CD8-positive, alpha-beta memory T cell (primary cell): ENCODE measurements around the gene COMMD10. TPM values are rescaled to one million over a fixed set of nuclear protein-coding genes. Genes with fewer than 3 reads are reported as not detected.
"Not testable (repeated sequence)": the region's sequence is repeated elsewhere in the genome, so short reads cannot be mapped to it uniquely, and the experiment has no call there.

Experiments
- CTCF ChIA-PET: fragments of 350-600 bp; sonication (Branson Sonifier 250); formaldehyde crosslinking; loops from one replicate; lab custom pipeline; 2021; ENCODE audit warnings: antibody characterized with exemption; lab: Charles Lee
- POLR2A ChIA-PET: fragments of 350-600 bp; sonication (Branson Sonifier 250); formaldehyde crosslinking; loops from one replicate; lab custom pipeline; 2021; ENCODE audit warnings: antibody characterized with exemption; lab: Charles Lee
- DNase-seq, 5 donors: peaks; one replicate each; pipeline versions ENCODE4 v3.0.0 to v3.0.0-alpha.2; 2020 to 2022; ENCODE audit warnings: mixed read lengths in 1 of 5
- H3K27ac ChIP-seq: one replicate; pipeline ENCODE4 v1.7.0; 2013; ENCODE audit warnings: low read depth, mild to moderate bottlenecking, low read length, moderate library complexity
- H3K27me3 ChIP-seq: 2 replicates; pipeline ENCODE4 v1.7.0; 2013; ENCODE audit warnings: low read length, mild to moderate bottlenecking; ENCODE audit not compliant: insufficient read depth, poor library complexity, severe bottlenecking
- H3K36me3 ChIP-seq: 2 replicates; pipeline ENCODE4 v1.7.0; 2013; ENCODE audit warnings: mild to moderate bottlenecking, low read length, moderate library complexity; ENCODE audit not compliant: insufficient read depth
- H3K4me1 ChIP-seq: 2 replicates; pipeline ENCODE4 v1.7.0; 2013; ENCODE audit warnings: mild to moderate bottlenecking, low read length, moderate library complexity; ENCODE audit not compliant: insufficient read depth
- H3K4me3 ChIP-seq: 2 replicates; pipeline ENCODE4 v1.7.0; 2013; ENCODE audit warnings: mild to moderate bottlenecking, low read length
- H3K9me3 ChIP-seq: 2 replicates; pipeline ENCODE4 v1.7.0; 2013; ENCODE audit warnings: mild to moderate bottlenecking, low read length
- H3K27ac Mint-ChIP-seq, 8 donors: one replicate each; pipeline ENCODE4 v1.8.0; 2020 to 2021; ENCODE audit warnings: mixed read lengths in 8 of 8, mild to moderate bottlenecking in 6 of 8, inconsistent platforms in 3 of 8, moderate library complexity in 3 of 8
- H3K27me3 Mint-ChIP-seq, 2 donors: one replicate each; pipeline ENCODE4 v1.8.0; 2020 to 2021; ENCODE audit warnings: mixed read lengths in 2 of 2, mild to moderate bottlenecking in 1 of 2, moderate library complexity in 1 of 2
- H3K36me3 Mint-ChIP-seq, 3 donors: one replicate each; pipeline ENCODE4 v1.8.0; 2020 to 2021; ENCODE audit warnings: mixed read lengths in 3 of 3, inconsistent platforms in 1 of 3, mild to moderate bottlenecking in 1 of 3
- H3K4me1 Mint-ChIP-seq, 3 donors: one replicate each; pipeline ENCODE4 v1.8.0; 2020 to 2021; ENCODE audit warnings: mixed read lengths in 3 of 3, inconsistent platforms in 1 of 3, mild to moderate bottlenecking in 1 of 3
- H3K4me3 Mint-ChIP-seq, 7 donors: one replicate each; pipeline ENCODE4 v1.8.0; 2020 to 2021; ENCODE audit warnings: mixed read lengths in 7 of 7, mild to moderate bottlenecking in 6 of 7, moderate library complexity in 4 of 7, inconsistent platforms in 2 of 7
- H3K9me3 Mint-ChIP-seq, 5 donors: one replicate each; pipeline ENCODE4 v1.8.0; 2020 to 2022; ENCODE audit warnings: mixed read lengths in 5 of 5, mild to moderate bottlenecking in 3 of 5, moderate library complexity in 2 of 5, inconsistent platforms in 1 of 5
- polyA plus RNA-seq: library from polyadenylated mRNA; unstranded; fragments of 300-500 nt; fragmentation: Illumina TruSeq; gene quantifications from one replicate; pipeline ENCODE4 v1.2.3, GENCODE V29; 2021
- total RNA-seq, 2 experiments: library from RNA; stranded (reverse); gene quantifications; one replicate each; pipeline ENCODE4 v1.2.3, GENCODE V29; 2021

COMMD10 gene
- total and polyA plus RNA-seq, 3 experiments from 2014 or later: 13.8 to 35.9 (median 17.4) TPM

DNA sequence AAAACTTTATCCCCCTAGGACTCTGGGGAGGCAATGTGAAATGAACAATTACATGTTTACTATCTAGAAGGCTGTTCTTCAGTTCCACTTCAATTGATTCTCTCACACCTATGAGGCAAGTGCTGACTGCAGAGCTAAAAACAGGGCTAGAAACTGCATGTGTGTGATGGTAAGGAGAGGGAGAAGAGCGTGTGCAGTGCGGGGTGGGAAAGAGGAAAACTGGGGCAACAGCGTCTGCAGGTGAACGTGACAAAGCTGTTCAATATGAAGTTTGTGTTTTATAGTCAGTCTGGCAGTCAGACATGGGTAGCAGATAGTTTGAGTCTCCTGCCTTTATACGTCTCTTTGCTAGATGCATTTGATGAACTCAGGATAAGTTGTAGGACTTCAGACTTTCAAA, 6.6 kb upstream of the COMMD10 start:
- H3K27me3 ChIP-seq: no peaks in the 10 kb centered on the region
- H3K9me3 ChIP-seq: no peaks in the 10 kb centered on the region
- no peak overlapping the region for H3K27ac ChIP-seq
- peaks cover 18 to 32% (median 28%) of the 10 kb centered on the region in 3 donors for H3K4me1 Mint-ChIP-seq
- no peaks in the 10 kb centered on the region for H3K9me3 Mint-ChIP-seq
- no peak for DNase-seq
- ChIA-PET POLR2A (no interaction called here), CTCF (no interaction called here)
- H3K27me3 Mint-ChIP-seq: peaks cover 3 to 14% of the 10 kb centered on the region in 2 donors
- no peak overlapping the region for H3K27ac Mint-ChIP-seq
- H3K4me1 ChIP-seq: no peaks in the 10 kb centered on the region
- no peak overlapping the region for H3K4me3 ChIP-seq
- H3K36me3 ChIP-seq: no peaks in the 10 kb centered on the region
- no peak overlapping the region for H3K4me3 Mint-ChIP-seq
- peaks cover 0 to 5% (median 2%) of the 10 kb centered on the region in 3 donors for H3K36me3 Mint-ChIP-seq

GRCh38 chr5:116084287-116084691, 536 bp upstream of the COMMD10 start:
- Histone ChIP-seq H3K9me3 (no peaks in the 10 kb centered on the region), H3K27me3 (no peaks in the 10 kb centered on the region), H3K4me3 (peak overlapping the region; percentile 65), H3K27ac (peak overlapping the region; percentile 64), H3K4me1 (peaks cover 18% of the 10 kb centered on the region), H3K36me3 (peaks cover 5% of the 10 kb centered on the region)
- H3K4me1 Mint-ChIP-seq: peaks cover 42 to 67% (median 60%) of the 10 kb centered on the region in 3 donors
- ChIA-PET POLR2A (interaction anchor here (1.0 to 1.3 kb wide), 3 partner anchors 11 to 459 kb away, joined by 4 to 6 read pairs (median 5); partner anchors contain the start of genes AP3S1, ATG12 and TMED7), CTCF (no interaction called here)
- no peaks in the 10 kb centered on the region for H3K9me3 Mint-ChIP-seq
- peaks cover 0 to 25% (median 15%) of the 10 kb centered on the region in 3 donors for H3K36me3 Mint-ChIP-seq
- peak overlapping the region; percentile 93 to 97 (median 94) for H3K4me3 Mint-ChIP-seq
- H3K27ac Mint-ChIP-seq: peak overlapping the region; percentile 64 to 100 (median 98)
- DNase-seq: peak; percentile 8 to 54 (median 20)
- H3K27me3 Mint-ChIP-seq: peaks cover 0 to 4% of the 10 kb centered on the region in 2 donors

DNA sequence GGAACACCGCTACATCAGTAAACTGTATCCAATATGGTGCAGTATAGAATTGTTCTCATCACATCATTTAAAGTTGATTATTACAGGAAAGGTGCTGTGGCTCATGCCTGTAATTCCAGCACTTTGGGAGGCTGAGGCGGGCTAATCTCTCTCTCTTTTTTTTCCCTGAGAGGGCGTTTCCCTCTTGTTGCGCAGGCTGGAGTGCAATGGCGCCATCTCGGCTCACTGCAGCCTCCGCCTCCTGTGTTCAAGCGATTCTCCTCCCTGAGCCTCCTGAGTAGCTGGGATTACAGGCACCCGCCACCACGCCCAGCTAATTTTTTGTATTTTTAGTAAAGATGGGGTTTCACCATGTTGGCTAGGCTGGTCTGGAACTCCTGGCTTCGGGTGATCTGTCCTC, 1.5 kb downstream of the COMMD10 start:
- not testable (repeated sequence) for H3K27me3 ChIP-seq, H3K27me3 Mint-ChIP-seq

GRCh38 chr5:116088062-116088461, 3.2 kb downstream of the COMMD10 start:
- CTCF ChIA-PET: no interaction called here
- Mint-ChIP-seq H3K27me3 (peaks cover 0 to 4% of the 10 kb centered on the region in 2 donors), H3K4me1 (peaks cover 29 to 52% (median 51%) of the 10 kb centered on the region in 3 donors), H3K27ac (peak overlapping the region in 4 of 8 donors; percentile 19 to 72 (median 60)), H3K9me3 (no peaks in the 10 kb centered on the region), H3K36me3 (peaks cover 0 to 54% (median 29%) of the 10 kb centered on the region in 3 donors), H3K4me3 (peak overlapping the region in 1 of 7 donors; percentile 68)
- peaks cover 18% of the 10 kb centered on the region for H3K36me3 ChIP-seq
- no peaks in the 10 kb centered on the region for H3K27me3 ChIP-seq
- DNase-seq: no peak
- H3K27ac ChIP-seq: no peak overlapping the region
- H3K9me3 ChIP-seq: no peaks in the 10 kb centered on the region
- no peak overlapping the region for H3K4me3 ChIP-seq
- peaks cover 18% of the 10 kb centered on the region for H3K4me1 ChIP-seq
- POLR2A ChIA-PET: no interaction called here

More for the DNA sequence above, 1.5 kb downstream of the COMMD10 start:
- H3K9me3 Mint-ChIP-seq, H3K36me3 ChIP-seq, H3K27ac ChIP-seq, DNase-seq, H3K4me3 ChIP-seq, H3K9me3 ChIP-seq, POLR2A ChIA-PET: not testable (repeated sequence)
- Mint-ChIP-seq H3K27ac (peak overlapping the region in 7 of 8 donors; percentile 8 to 99 (median 92)), H3K4me3 (peak overlapping the region; percentile 47 to 96 (median 94)), H3K4me1 (peaks cover 44 to 68% (median 68%) of the 10 kb centered on the region in 3 donors), H3K36me3 (peaks cover 0 to 39% (median 18%) of the 10 kb centered on the region in 3 donors)
- CTCF ChIA-PET: interaction anchor here (1.3 to 1.5 kb wide), 2 partner anchors 10 to 18 kb away, joined by 4 to 5 read pairs; no protein-coding TSS in a partner anchor
- H3K4me1 ChIP-seq: peaks cover 18% of the 10 kb centered on the region

DNA sequence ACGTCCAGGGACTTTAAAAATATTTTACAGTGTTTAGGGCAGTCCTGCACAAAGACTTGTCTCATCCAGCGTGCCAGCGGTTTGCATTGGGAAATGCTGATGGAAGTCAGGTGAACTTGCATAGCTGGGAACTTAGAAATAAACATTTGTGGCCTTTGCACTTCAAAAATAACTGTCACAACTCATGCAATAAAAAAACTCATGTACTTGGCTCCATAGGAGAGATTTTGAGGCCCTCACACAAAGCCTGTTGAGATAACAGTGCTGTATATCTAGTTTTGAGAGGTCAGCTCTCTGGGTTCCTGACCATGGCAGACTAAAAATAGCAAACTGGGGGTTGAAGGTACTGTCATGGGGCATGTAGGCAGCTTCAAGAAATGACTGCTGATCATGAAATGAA, 5.5 kb downstream of the COMMD10 start:
- H3K27ac ChIP-seq: no peak overlapping the region
- peaks cover 7 to 70% (median 46%) of the 10 kb centered on the region in 3 donors for H3K36me3 Mint-ChIP-seq
- H3K4me1 ChIP-seq: peaks cover 9% of the 10 kb centered on the region
- H3K4me3 Mint-ChIP-seq: no peak overlapping the region
- DNase-seq: no peak
- H3K27me3 ChIP-seq: no peaks in the 10 kb centered on the region
- CTCF ChIA-PET: no interaction called here
- H3K27ac Mint-ChIP-seq: peak overlapping the region in 2 of 8 donors; percentile 6 to 38
- H3K36me3 ChIP-seq: peaks cover 37% of the 10 kb centered on the region
- POLR2A ChIA-PET: no interaction called here
- H3K4me1 Mint-ChIP-seq: peaks cover 21 to 45% (median 36%) of the 10 kb centered on the region in 3 donors
- no peaks in the 10 kb centered on the region for H3K9me3 Mint-ChIP-seq
- H3K4me3 ChIP-seq: no peak overlapping the region
- no peaks in the 10 kb centered on the region for H3K9me3 ChIP-seq
- H3K27me3 Mint-ChIP-seq: no peaks in the 10 kb centered on the region

DNA sequence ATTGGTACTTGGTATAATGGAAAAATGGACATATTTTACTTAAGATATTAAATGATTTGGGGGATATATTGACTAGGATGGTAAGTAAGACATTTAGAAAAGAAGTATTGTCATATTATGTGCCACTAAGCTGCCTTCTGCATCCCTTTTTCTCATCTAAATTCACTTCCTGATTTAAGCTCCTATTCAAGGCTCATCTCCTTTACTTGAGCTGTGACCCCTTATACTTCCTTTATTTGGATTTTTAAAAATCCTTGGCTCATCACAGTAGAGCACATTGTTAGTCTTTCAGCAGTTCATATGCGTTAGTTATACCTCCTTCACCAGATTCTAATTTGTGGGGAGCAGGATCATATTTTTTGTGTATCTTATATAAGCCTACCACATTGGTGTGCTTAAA, 6.6 kb downstream of the COMMD10 start:
- Histone ChIP-seq H3K27ac (no peak overlapping the region), H3K4me1 (no peaks in the 10 kb centered on the region), H3K27me3 (no peaks in the 10 kb centered on the region), H3K4me3 (no peak overlapping the region), H3K9me3 (no peaks in the 10 kb centered on the region), H3K36me3 (peaks cover 37% of the 10 kb centered on the region)
- CTCF ChIA-PET: no interaction called here
- Mint-ChIP-seq H3K36me3 (peaks cover 7 to 74% (median 47%) of the 10 kb centered on the region in 3 donors), H3K9me3 (no peaks in the 10 kb centered on the region), H3K27ac (no peak overlapping the region), H3K27me3 (no peaks in the 10 kb centered on the region), H3K4me3 (no peak overlapping the region), H3K4me1 (peaks cover 13 to 36% (median 26%) of the 10 kb centered on the region in 3 donors)
- POLR2A ChIA-PET: no interaction called here
- no peak for DNase-seq

DNA sequence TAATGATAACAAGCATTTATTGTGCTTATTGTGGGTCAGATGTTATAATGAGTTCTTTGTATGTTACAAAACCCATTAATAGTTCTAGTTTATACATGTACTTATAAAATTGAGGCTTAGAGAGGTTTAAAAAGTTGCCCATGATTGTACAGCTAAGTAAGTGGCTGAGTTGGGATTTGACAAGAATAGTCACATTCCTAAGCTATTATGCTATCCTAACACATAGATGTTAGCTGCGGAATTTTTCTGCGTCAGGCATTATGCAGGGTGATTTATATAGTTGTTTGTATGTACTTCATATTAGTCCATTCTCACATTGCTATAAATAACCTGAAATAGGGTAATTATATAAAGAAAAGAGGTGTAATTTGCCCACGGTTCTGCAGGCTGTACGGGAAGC, 12.5 kb downstream of the COMMD10 start:
- Histone ChIP-seq H3K27me3 (no peaks in the 10 kb centered on the region), H3K4me1 (no peaks in the 10 kb centered on the region), H3K4me3 (no peak overlapping the region), H3K9me3 (no peaks in the 10 kb centered on the region), H3K27ac (no peak overlapping the region), H3K36me3 (peaks cover 31% of the 10 kb centered on the region)
- Mint-ChIP-seq H3K4me1 (peaks cover 0 to 19% (median 10%) of the 10 kb centered on the region in 3 donors), H3K4me3 (no peak overlapping the region), H3K36me3 (peaks cover 38 to 79% (median 49%) of the 10 kb centered on the region in 3 donors), H3K9me3 (no peaks in the 10 kb centered on the region), H3K27me3 (no peaks in the 10 kb centered on the region), H3K27ac (peak overlapping the region in 1 of 8 donors; percentile 7)
- DNase-seq: no peak
- CTCF ChIA-PET: interaction anchor here (1.5 kb wide), 1 partner anchor 11 kb away, joined by 5 read pairs; no protein-coding TSS in a partner anchor
- POLR2A ChIA-PET: no interaction called here

GRCh38 chr5:116098998-116099397, 14.2 kb downstream of the COMMD10 start:
- Histone ChIP-seq H3K9me3 (no peaks in the 10 kb centered on the region), H3K36me3 (peaks cover 16% of the 10 kb centered on the region), H3K4me3 (no peak overlapping the region), H3K4me1 (no peaks in the 10 kb centered on the region), H3K27ac (no peak overlapping the region), H3K27me3 (no peaks in the 10 kb centered on the region)
- ChIA-PET CTCF (interaction anchor here (0.7 kb wide), 1 partner anchor 30 kb away, joined by 3 read pairs; no protein-coding TSS in a partner anchor), POLR2A (no interaction called here)
- H3K4me3 Mint-ChIP-seq: no peak overlapping the region
- no peaks in the 10 kb centered on the region for H3K27me3 Mint-ChIP-seq
- H3K9me3 Mint-ChIP-seq: peaks cover 0 to 3% (median 0%) of the 10 kb centered on the region in 5 donors
- H3K27ac Mint-ChIP-seq: peak overlapping the region in 1 of 8 donors; percentile 7
- peaks cover 5 to 24% (median 17%) of the 10 kb centered on the region in 3 donors for H3K4me1 Mint-ChIP-seq
- no peak for DNase-seq
- peaks cover 35 to 77% (median 51%) of the 10 kb centered on the region in 3 donors for H3K36me3 Mint-ChIP-seq
